NCI-H128 (cell line): ENCODE data around the gene OR8B2.
"Not testable (repeated sequence)": the region's sequence is repeated elsewhere in the genome, so short reads cannot be mapped to it uniquely, and the experiment has no call there.

ENCODE experiments used
- DNase-seq: peaks from one replicate; lab custom pipeline; 2025; ENCODE audit not compliant: unreplicated experiment; lab: John Stamatoyannopoulos, UW

The OR8B2 gene

GRCh38 chr11:124384399-124384798 is at the start of gene OR8B2:
Gene OR8B2 (minus strand): TSS chr11:124384499. CDS start chr11:124383343, 1,156 bp downstream.
- no peak for DNase-seq

- DNase-seq = no peak
Measured at GRCh38 chr11:124429599-124429998, 45.3 kb upstream of the OR8B2 start.

- no peak for DNase-seq
Measured at GRCh38 chr11:124424384-124424921, 40.2 kb upstream of the OR8B2 start, which contains the start of gene OR8B4. Gene OR8B4 (minus strand): TSS chr11:124424871. CDS start chr11:124424871, 0 bp downstream.

- no peak for DNase-seq
Measured at GRCh38 chr11:124421043-124421442, 36.7 kb upstream of the OR8B2 start.

GRCh38 chr11:124415356-124415923 is 31.1 kb upstream of the OR8B2 start:
- DNase-seq = no peak

GRCh38 chr11:124409906-124410305 is 25.6 kb upstream of the OR8B2 start:
- DNase-seq = no peak

- DNase-seq = no peak
Measured at GRCh38 chr11:124405581-124405980, 21.3 kb upstream of the OR8B2 start.

GRCh38 chr11:124403186-124403585 is 18.9 kb upstream of the OR8B2 start:
- not testable (repeated sequence) for DNase-seq

GRCh38 chr11:124402326-124402922 is 18.1 kb upstream of the OR8B2 start:
- DNase-seq = no peak

GRCh38 chr11:124398924-124399323 is 14.6 kb upstream of the OR8B2 start, which contains the start of gene OR8B3:
Gene OR8B3 (minus strand): TSS chr11:124399024. CDS start chr11:124397351, 1,673 bp downstream.
- DNase-seq = no peak

- DNase-seq = not testable (repeated sequence)
Measured at GRCh38 chr11:124396847-124397246, 12.5 kb upstream of the OR8B2 start.

GRCh38 chr11:124394408-124394807 is 10.1 kb upstream of the OR8B2 start:
- DNase-seq = no peak

GRCh38 chr11:124382857-124383256 is 1.4 kb downstream of the OR8B2 start:
- DNase-seq = not testable (repeated sequence)

- DNase-seq = no peak
Measured at GRCh38 chr11:124380585-124380984, 3.7 kb downstream of the OR8B2 start.

- DNase-seq = no peak
Measured at GRCh38 chr11:124376280-124376679, 8.0 kb downstream of the OR8B2 start.

GRCh38 chr11:124359566-124359965 is 24.7 kb downstream of the OR8B2 start:
- DNase-seq = no peak

GRCh38 chr11:124346311-124346955 is 37.9 kb downstream of the OR8B2 start:
- no peak for DNase-seq

GRCh38 chr11:124344346-124344745 is 40.0 kb downstream of the OR8B2 start:
- DNase-seq = no peak

GRCh38 chr11:124340142-124340447 is 44.2 kb downstream of the OR8B2 start:
- no peak for DNase-seq

GRCh38 chr11:124339396-124340141 is 44.7 kb downstream of the OR8B2 start:
- no peak for DNase-seq
